ENCODE results near the gene SLC30A2.

Gene SLC30A2

DNA sequence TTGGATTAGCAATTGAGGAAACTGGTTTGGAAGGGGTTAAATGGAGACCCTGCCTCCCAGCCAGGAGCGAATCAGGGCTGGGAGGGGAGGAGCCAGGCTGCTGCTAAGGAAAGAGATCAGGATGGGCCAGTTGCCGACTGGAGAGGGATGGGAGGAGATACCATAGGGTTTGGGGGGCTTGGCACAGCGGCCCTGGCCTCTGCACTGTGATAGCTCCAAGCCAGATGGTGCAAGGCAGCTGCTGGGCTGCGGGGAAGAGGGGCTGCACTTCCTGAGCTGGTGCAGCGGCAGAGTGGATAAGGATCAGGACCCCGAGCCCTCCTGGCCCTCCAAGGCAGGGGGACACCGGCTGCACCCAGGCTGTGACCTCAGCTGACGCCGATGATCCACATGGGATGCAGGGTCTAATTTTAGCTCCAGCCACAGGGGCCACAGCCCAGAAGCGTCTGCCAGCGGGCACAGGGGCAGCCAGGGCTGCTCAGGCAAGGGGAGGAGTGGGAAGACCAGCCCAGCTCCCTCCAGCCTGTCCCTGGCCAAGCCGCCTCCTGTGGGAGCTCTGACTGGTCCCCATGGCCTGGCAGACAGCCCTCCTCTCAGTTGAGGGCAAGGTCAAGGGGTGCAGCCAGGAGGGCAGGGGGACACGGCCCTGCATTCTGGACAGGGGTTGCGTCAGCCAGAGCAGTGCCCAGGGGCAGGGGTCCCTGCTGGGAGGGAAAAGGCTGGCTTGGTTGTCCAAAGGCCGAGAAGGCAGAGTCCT lies 24.1 kb downstream of the SLC30A2 start, which contains the start of gene EXTL1:
TSS of gene EXTL1 (plus strand) at position 129 of the 757 bp plus-strand sequence. CDS start 872 bp downstream, outside the sequence.
- peak; percentile 59 for DNase-seq (ENCODE audit: low read depth)

DNA sequence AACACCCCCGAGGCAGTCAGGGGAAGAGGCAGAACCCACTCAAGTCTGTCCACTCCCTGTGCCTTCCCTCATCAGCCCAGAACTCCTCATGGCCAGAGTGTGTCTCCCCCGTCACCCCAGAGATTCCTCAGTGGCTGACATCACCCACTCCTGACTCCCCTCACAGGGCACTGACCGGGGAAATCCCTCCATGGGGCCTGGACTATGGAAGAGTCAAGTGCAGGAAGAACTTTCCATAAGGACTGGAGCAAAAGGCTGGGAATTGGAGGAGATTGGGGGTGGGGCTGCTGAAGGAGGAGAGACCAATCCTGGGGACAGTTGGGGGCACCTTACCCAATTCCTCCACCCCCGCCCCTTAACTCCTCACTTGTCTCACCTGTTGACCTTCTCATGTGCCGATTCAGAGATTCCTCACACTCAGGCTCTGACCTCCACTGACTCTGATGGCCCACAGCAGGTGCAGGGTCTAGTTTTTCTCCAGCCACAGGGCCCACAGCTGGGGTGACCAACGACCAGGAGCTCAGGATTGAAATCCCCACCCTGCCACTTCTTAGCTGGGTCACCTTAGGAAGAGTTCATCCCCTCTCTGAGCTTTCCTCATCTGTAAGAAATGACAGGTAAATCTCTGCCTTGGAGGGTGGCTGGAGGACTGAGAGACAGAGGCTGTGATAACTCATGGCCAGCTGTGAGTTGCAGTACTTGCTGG lies 24.8 kb downstream of the SLC30A2 start:
- peak; percentile 41 for DNase-seq (ENCODE audit: low read depth)

DNA sequence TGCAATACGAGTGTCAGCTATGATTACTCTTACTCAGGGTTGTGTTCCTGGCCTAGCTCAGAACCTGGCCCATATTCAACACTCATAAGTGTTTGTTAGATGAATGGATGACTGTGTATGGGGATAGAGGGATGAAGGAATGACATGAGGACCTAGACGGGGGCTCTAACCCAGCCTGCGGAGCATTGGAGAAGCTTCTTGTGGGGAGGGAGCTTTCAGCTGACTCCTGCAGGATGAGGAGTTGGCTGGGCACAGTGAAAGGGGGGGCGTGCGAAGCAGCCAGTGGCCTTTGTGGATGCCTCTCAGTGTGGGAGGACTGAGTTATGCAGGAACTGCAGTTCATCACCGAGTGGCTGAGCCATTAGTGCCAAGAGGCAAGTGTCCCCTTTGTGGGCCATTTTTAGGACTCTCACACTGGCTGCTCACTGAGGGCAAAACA lies 25.6 kb downstream of the SLC30A2 start:
- peak; percentile 74 for DNase-seq (ENCODE audit: low read depth)

DNA sequence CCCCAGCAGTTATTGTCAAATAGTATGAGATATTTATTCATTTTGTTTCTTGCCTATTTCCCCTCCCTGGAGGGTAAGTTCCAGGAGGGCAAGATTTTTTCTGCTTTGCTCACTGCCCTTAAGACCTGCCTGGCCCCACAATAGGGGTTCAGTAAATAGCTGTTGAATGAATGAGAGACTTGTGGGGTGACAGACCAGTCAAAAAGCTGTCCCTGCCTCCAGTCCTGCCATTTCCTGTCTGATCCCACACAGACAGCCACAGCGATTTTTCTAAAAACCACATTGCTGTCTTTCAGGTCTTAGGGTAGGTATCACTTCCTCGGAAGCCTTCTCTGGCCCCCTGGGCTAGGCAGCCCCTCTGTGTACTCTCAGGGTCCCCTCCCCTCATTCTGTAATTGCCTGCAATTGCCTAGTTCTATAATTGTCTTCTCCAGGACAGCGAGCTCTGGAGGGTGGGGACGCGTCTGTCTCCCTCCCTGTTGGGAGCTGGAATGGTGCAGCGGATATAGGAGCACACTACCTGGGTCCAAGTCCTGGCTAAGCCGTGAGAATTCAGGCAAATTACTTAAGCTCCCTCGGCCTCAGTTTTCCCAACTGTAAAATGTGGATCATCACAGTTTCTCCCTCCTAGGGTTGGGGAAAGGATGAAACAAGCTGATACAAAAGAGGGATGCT lies 26.1 kb downstream of the SLC30A2 start:
- DNase-seq (ENCODE audit: low read depth) = peak; percentile 88

- peak; percentile 91 for DNase-seq (ENCODE audit: low read depth)
Observed at GRCh38 chr1:26017606-26018005, 28.3 kb downstream of the SLC30A2 start.

- peak; percentile 58 for DNase-seq (ENCODE audit: low read depth)
Observed at GRCh38 chr1:26016953-26017545, 28.9 kb downstream of the SLC30A2 start.

- peak; percentile 38 for DNase-seq (ENCODE audit: low read depth)
Observed at GRCh38 chr1:26016258-26016952, 29.5 kb downstream of the SLC30A2 start.

DNA sequence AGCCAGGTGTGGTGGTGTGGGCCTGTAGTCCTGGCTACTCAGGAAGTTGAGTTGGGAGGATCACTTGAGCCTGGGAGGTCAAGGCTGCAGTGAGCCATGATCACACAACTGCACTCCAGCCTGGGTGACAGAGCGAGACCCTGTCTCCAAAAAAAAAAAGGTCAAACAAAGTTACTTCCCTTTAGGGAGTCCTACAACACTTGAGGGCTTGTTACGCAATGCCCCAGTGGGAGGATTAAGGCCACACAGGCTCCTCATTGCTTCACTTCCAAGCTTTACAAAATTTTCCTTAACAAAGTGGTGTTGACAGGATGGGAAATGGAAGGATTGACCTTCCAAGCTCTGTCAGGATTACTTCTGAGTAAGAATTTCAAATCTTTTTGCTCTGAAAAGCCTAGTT lies 30.6 kb downstream of the SLC30A2 start:
- DNase-seq (ENCODE audit: low read depth) = peak; percentile 49

GRCh38 chr1:26014179-26014578 lies 31.7 kb downstream of the SLC30A2 start:
- DNase-seq (ENCODE audit: low read depth) = no peak

GRCh38 chr1:26012864-26013263 lies 33.1 kb downstream of the SLC30A2 start:
- DNase-seq (ENCODE audit: low read depth) = no peak

DNA sequence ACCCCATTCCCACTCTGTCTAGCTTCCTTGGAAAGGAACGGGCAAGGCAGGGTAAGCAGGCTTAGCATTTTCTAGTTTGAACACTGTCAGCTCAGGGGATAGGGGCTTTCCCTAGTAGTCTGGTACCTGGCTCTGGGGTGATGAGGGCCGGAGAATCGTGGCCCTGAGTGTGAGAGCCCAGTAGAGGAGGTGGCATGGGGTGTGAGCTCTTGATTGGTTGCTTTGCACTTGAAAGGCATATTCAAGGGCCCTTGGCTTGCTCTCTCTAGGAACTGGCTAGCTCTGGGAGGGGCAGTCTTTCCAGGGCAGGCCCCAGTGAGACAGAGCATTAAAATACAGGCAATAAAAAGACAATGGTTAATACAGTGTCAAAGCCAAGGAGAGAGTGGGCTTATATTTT lies 35.1 kb downstream of the SLC30A2 start:
- DNase-seq (ENCODE audit: low read depth) = no peak

DNA sequence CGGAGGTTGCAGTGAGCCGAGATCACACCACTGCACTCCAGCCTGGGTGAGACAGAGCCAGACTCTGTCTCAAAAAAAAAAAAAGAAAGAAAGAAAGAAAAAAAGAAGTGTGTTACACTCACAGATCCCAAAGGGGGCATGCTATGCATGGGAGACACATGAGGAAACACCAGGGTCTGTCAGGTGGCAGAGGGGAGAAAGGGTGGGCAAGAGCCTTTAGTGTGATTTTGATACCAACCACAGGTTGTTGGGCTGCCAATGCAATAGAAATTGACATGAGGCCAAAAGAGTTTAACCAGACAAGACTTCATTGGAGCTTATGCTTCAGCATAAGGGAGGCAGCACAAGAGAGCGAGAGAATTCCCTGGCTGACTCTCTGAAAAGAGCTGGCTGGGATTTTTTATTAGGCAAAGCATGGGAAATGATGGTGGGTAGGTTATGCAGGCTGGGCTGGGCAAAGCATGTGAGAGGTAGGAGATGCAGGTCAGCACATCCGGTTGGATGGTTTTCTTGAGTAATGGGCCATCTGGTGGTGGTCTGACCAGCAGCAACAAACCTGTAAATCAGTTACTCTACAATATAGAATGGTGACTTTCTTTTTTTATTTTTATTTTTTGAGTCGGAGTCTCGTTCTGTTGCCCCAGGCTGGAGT lies 36.0 kb downstream of the SLC30A2 start:
- no peak for DNase-seq (ENCODE audit: low read depth)

- DNase-seq (ENCODE audit: low read depth) = no peak
Observed at GRCh38 chr1:26006710-26007109, 39.2 kb downstream of the SLC30A2 start.

DNA sequence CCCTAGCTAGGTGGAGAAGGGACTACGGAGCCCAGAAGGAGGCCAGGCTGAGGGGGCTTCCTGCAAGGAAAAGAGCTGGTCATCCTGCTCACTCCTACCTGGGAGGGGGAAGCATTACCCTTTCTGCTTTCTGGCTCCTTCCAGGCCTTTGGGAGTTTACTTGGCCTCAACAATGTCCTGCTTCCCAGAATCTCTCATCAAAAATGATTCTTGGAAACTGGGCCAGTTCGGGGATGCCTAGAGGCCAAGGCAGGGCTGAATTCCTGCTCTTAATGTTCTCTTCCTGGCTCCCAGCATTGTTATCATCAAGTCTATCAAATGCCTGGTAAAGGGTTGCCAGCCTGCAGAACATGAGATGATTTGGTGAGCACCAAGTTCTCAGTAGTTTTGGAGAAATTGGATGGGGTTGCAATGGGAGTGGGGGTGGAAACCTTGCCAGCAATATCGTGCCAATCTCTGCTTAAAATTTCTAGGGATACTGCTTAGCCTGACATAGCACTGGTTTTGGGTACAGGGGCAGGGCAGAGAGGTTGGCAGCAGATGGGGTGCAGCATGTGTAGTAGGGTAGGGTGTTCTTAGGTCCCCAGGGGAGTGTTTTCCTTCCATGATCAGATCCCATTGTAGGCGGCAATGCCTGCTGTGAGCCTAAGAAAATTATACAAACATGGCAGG lies 40.3 kb downstream of the SLC30A2 start:
- DNase-seq (ENCODE audit: low read depth) = no peak

DNA sequence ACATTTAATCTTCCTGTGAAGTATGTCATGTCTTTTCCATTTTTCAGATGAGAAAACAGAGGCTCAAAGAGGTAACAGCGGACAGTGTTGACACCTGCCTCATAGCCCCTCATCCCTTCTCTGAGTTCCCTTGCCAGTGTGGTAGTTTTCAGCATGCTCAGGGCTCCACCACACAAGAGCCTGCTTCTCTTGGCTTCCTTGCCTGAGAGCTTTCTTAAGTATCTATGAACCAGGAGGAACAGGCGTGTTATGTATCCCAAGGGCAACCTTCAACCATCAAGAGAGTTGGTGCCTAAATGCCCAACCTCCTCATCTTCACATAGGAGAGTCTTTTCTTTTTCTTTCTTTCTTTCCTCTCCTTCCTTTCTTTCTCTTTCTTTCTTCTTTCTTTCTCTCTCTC lies 42.2 kb downstream of the SLC30A2 start:
- no peak for DNase-seq (ENCODE audit: low read depth)

DNA sequence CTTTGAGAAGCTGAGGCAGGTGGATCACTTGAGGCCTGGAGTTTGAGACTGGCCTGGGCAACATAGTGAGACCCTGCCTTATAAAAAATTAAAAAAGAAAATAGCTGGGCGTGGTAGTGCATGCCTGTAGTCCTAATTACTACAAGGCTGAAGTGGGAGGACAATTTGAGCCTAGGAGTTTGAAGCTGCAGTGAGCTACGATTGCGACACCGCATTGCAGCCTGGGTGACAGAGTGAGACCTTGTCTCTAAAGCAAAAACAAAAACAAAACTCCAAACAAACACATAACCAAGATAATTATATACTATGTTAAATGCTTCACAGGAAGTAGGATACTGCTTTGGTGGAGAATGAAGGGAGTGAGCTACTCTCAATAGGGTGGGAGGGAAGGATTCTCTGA lies 42.7 kb downstream of the SLC30A2 start:
- no peak for DNase-seq (ENCODE audit: low read depth)

- no peak for DNase-seq (ENCODE audit: low read depth)
Observed at GRCh38 chr1:25999041-25999800, 46.7 kb downstream of the SLC30A2 start.

- DNase-seq (ENCODE audit: low read depth) = peak; percentile 99
Observed at GRCh38 chr1:25997828-25998761, 47.8 kb downstream of the SLC30A2 start, which contains the start of gene PAFAH2. Gene PAFAH2, minus strand, starts transcription at chr1:25998063. Its CDS starts 7,247 bp downstream, at chr1:25990816.
